HFFc6 (cell line): ENCODE results near the gene KRT17. TPM values are rescaled to one million over a fixed set of nuclear protein-coding genes. Genes with fewer than 3 reads are reported as not detected.

Experiments used
- DNase-seq: peaks from one replicate; pipeline ENCODE4 v3.0.0-alpha.2; 2018
- H3K27ac Mint-ChIP-seq: 2 replicates; pipeline ENCODE4 v1.8.0; 2020; ENCODE audit warnings: mild to moderate bottlenecking, mixed read lengths
- H3K27me3 Mint-ChIP-seq: 2 replicates; pipeline ENCODE4 v1.8.0; 2021; ENCODE audit warnings: mild to moderate bottlenecking, moderate library complexity, mixed read lengths; ENCODE audit not compliant: insufficient read depth
- H3K36me3 Mint-ChIP-seq: 2 replicates; pipeline ENCODE4 v1.8.0; 2021; ENCODE audit warnings: low read depth, mixed read lengths
- H3K4me1 Mint-ChIP-seq: 2 replicates; pipeline ENCODE4 v1.8.0; 2020; ENCODE audit warnings: low read depth, mixed read lengths
- H3K4me3 Mint-ChIP-seq: 2 replicates; pipeline ENCODE4 v1.8.0; 2020; ENCODE audit warnings: mild to moderate bottlenecking, moderate library complexity, mixed read lengths
- H3K9me3 Mint-ChIP-seq: 2 replicates; pipeline ENCODE4 v1.8.0; 2020; ENCODE audit warnings: mild to moderate bottlenecking, mixed read lengths
- long read RNA-seq: library from polyadenylated mRNA; unstranded; transcript quantifications from one replicate; pipeline ENCODE4 v2.0.0, GENCODE V29; 2019
- total RNA-seq, 6 experiments: library from RNA; stranded (reverse); fragmentation: NEBNext Ultra II Directional; extraction: Animal tissue kit (Norgen Biotek cat#: 25700); gene quantifications; 2 replicates in 1 of 6; 3 replicates in 5 of 6; pipeline ENCODE4 v1.2.3, GENCODE V29; 2021
- TF ChIP-seq, protein P1 (sequence below): fragments of 200-600 bp; sonication (generic); IDR thresholded peaks from 2 replicates; pipeline ENCODE4 v1.5.0; 2021; ENCODE audit warnings: antibody characterized with exemption, mild to moderate bottlenecking

KRT17 gene
- 1 to 10 TPM; 1.0 to 3.9 (median 2.9) TPM for total RNA-seq
- long read RNA-seq = 0 reads

DNA sequence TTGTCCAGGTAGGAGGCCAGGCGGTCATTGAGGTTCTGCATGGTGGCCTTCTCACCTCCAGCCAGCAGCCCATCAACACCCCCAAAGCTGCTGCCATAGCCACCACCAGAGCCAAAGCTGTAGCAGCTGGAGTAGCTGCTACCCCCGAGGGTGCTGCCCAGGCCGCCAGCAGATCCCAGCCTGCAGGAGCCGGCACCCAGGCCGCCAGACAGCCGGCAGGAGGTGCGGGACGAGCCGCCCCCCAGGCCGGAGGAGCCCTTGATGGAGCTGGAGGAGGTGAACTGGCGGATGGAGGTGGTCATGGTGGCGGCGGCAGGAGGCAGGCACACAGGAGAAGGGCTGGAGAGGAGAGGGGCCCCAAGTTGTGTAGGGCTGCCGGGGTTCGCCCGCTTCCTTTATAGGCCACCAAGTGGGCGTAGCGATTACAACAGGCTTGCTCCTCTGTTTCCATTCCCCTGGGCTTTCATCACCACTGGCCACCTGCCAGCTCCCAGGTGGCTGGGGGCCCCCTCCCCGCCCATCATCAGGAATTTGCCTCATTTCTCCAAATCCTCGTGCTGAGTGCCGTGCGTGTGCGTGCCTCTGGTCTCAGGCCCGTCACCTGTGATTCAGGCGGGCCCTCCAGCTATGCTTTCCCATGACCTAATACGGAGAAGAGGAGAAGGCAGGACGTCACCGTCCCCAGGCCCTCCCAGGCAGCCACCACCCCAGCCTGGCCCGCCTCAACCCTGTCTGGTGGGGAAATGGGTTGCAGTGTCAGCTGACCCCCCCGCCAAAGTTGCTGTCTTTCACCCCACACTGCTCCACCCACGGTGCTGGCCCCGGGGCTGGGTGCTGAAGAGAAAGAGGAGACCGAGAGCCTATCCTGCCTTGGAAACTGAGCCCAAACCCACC lies at the start of gene KRT17:
Gene KRT17 (minus strand): TSS at position 368 of the 894 bp plus-strand sequence. CDS start 66 bp downstream, at position 302.
- peaks cover 32% of the 10 kb centered on the region for H3K27me3 Mint-ChIP-seq
- DNase-seq = no peak
- H3K4me1 Mint-ChIP-seq = peaks cover 18% of the 10 kb centered on the region
- no peak within 1 kb of the TSS for H3K4me3 Mint-ChIP-seq
- no peaks in the 10 kb centered on the region for H3K36me3 Mint-ChIP-seq
- no peak within 1 kb of the TSS for H3K27ac Mint-ChIP-seq
- no peaks in the 10 kb centered on the region for H3K9me3 Mint-ChIP-seq
- TF ChIP-seq, protein P1, sequence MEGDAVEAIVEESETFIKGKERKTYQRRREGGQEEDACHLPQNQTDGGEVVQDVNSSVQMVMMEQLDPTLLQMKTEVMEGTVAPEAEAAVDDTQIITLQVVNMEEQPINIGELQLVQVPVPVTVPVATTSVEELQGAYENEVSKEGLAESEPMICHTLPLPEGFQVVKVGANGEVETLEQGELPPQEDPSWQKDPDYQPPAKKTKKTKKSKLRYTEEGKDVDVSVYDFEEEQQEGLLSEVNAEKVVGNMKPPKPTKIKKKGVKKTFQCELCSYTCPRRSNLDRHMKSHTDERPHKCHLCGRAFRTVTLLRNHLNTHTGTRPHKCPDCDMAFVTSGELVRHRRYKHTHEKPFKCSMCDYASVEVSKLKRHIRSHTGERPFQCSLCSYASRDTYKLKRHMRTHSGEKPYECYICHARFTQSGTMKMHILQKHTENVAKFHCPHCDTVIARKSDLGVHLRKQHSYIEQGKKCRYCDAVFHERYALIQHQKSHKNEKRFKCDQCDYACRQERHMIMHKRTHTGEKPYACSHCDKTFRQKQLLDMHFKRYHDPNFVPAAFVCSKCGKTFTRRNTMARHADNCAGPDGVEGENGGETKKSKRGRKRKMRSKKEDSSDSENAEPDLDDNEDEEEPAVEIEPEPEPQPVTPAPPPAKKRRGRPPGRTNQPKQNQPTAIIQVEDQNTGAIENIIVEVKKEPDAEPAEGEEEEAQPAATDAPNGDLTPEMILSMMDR = no peak

DNA sequence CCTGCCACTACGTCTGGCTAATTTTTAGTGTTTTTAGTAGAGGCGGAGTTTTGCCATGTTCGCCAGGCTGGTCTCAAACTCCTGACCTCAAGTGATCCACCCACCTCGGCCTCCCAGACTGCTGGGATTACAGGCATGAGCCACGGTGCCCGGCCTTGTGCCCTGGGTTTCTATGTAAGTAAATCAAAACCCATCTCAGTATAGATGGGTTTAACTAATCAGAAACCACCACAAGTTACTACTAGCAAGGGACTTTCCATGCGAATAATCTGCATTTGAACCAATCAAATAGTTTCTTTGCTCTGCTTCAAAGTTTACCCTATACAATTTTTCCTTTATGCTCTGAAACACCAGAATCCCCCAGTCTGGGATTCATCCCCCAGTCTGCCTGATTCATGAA lies 47.8 kb upstream of the KRT17 start:
- Mint-ChIP-seq H3K27ac (no peak overlapping the region), H3K36me3 (no peaks in the 10 kb centered on the region), H3K4me1 (peaks cover 6% of the 10 kb centered on the region; the same call in 1 of the 2 replicates), H3K27me3 (peaks cover 16% of the 10 kb centered on the region), H3K4me3 (no peak overlapping the region), H3K9me3 (no peaks in the 10 kb centered on the region)
- TF ChIP-seq, protein P1 = no peak
- DNase-seq = no peak

DNA sequence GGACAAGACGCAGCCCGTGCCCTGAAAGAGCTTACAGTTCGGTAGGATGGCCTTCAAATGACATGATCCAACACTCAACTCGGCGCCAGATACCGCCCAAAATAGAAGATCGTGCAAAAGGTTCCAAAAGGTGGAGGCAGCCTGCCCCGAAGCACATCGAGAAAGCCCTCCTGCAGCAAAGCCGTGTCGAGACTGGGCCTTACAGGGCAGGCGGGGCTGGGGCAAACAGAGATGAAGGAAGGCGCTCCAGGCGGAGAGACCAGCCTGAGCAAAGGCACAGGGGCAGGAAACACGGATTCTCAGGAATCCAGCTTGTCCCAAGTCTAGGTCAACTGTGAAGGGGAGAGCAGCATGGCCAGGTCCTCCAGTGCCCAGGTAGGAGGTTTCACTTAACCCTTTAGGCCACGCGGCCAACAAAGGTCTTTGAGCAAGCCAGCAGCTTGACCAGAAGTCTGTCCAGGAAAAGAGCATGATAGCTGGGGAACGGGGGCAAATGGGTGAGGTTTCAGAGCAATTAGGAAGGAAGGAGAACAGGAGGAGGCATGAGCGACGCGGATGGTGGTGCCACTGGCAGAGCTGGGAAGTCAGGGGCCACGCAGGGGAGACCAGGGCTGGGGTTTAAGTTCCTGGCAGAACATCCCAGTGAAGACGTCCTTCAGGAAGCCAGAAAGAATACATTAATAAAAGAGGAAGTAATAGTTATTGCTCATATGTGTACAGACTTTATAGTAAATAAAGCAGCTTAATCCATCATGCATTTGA lies 43.1 kb upstream of the KRT17 start:
- peaks cover 10% of the 10 kb centered on the region for H3K27me3 Mint-ChIP-seq

DNA sequence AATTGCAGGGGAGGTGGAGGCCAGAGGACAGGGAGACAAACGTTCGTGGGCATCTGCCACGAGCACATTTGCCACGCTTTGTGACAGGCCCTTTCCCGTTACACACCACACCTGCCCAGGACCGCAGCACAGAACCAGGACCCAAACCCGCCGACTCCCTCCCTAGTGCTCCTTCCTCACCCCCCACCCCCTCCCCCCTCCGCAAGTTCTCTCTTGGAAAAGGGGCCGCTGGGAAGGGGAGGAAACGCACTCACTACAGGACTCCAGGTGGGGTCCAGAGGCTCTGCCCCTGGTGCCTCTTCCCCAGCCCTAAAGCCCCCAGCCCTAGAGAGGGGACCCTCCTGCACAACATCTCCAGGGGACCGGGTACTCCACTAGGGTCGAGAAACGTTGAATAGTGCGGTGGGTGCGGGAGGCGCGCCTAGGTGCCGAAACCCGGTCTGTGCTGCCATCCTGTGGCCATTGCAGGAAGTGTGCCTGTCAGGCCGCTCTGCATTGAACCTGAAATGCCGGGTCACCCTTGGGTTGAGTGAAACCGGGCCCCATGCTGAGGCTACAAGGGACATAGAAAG lies 42.4 kb upstream of the KRT17 start:
- peaks cover 10% of the 10 kb centered on the region for H3K27me3 Mint-ChIP-seq
- no peaks in the 10 kb centered on the region for H3K36me3 Mint-ChIP-seq
- no peaks in the 10 kb centered on the region for H3K9me3 Mint-ChIP-seq
- H3K27ac Mint-ChIP-seq = peak overlapping the region; percentile 91
- peak; percentile 43 for DNase-seq
- TF ChIP-seq, protein P1 = peak; percentile 93
- H3K4me1 Mint-ChIP-seq = peaks cover 21% of the 10 kb centered on the region
- H3K4me3 Mint-ChIP-seq = peak overlapping the region; percentile 86

More for the DNA sequence above, 43.1 kb upstream of the KRT17 start:
- H3K27ac Mint-ChIP-seq = no peak overlapping the region
- H3K9me3 Mint-ChIP-seq = no peaks in the 10 kb centered on the region
- H3K4me1 Mint-ChIP-seq = peaks cover 21% of the 10 kb centered on the region
- H3K36me3 Mint-ChIP-seq = no peaks in the 10 kb centered on the region
- TF ChIP-seq, protein P1 = no peak
- DNase-seq = no peak
- H3K4me3 Mint-ChIP-seq = peak overlapping the region; percentile 86; the same call in 1 of the 2 replicates

DNA sequence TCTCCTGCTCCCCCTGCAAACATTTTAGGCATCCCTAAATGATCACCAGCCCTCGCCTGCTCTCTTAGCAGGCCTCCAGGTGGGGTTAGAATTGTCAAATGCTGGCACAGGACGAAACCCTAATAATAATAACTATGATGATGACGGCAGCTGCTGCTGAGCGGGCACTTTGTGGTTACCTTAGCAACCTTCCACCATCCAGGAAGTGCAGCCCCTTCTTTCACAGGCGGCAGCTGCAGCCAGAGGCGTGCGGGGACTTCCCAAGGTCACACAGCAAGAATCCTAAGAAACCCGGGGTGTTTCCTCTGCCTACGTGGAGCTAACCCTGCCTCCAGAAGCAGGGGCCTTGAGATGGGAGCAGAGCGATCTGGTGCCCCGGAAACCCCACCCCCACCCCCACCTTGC lies 41.9 kb upstream of the KRT17 start:
- Mint-ChIP-seq H3K27me3 (peaks cover 10% of the 10 kb centered on the region), H3K4me3 (peak overlapping the region; percentile 86), H3K27ac (peak overlapping the region; percentile 91), H3K36me3 (no peaks in the 10 kb centered on the region), H3K4me1 (peaks cover 21% of the 10 kb centered on the region), H3K9me3 (no peaks in the 10 kb centered on the region)
- DNase-seq = no peak
- TF ChIP-seq, protein P1 = peak; percentile 60
